AG10803 (cell line): ENCODE measurements around the gene CHERP.

Experiments used
- DNase-seq: peaks from one replicate; pipeline ENCODE4 v3.0.0; 2010; ENCODE audit warnings: low read depth
- H3K4me3 ChIP-seq: 2 replicates; pipeline ENCODE4 v1.5.1; 2011; ENCODE audit warnings: mild to moderate bottlenecking, low read length, control low read depth
- CTCF ChIP-seq: conservative IDR thresholded peaks from 2 replicates; pipeline ENCODE4 v1.5.1; 2011; ENCODE audit warnings: mild to moderate bottlenecking, low read length, control low read depth, inconsistent platforms

CHERP gene

GRCh38 chr19:16581971-16582343 is 39.7 kb upstream of the CHERP start:
- TF ChIP-seq CTCF = no peak
- no peak for DNase-seq
- H3K4me3 ChIP-seq = no peak overlapping the region

- no peak overlapping the region for H3K4me3 ChIP-seq
- no peak for TF ChIP-seq CTCF
- DNase-seq = no peak
These were observed 39.1 kb upstream of the CHERP start for GRCh38 chr19:16581145-16581970.

GRCh38 chr19:16579381-16579780 is 37.1 kb upstream of the CHERP start:
- DNase-seq = no peak
- no peak overlapping the region for H3K4me3 ChIP-seq
- no peak for TF ChIP-seq CTCF

- H3K4me3 ChIP-seq = no peak overlapping the region
- TF ChIP-seq CTCF = no peak
- no peak for DNase-seq
These were observed 35.3 kb upstream of the CHERP start for GRCh38 chr19:16577531-16577985.

- no peak for TF ChIP-seq CTCF
- no peak for DNase-seq
- H3K4me3 ChIP-seq = no peak overlapping the region
These were observed 34.7 kb upstream of the CHERP start for GRCh38 chr19:16576690-16577530.

GRCh38 chr19:16575861-16576689 is 33.8 kb upstream of the CHERP start:
- no peak overlapping the region for H3K4me3 ChIP-seq
- no peak for TF ChIP-seq CTCF
- no peak for DNase-seq
